Glutamatergic neuron (in vitro differentiated cells): ENCODE results near the gene ZBTB16. TPM values are rescaled to one million over a fixed set of nuclear protein-coding genes. Genes with fewer than 3 reads are reported as not detected.

Experiments
- DNase-seq: peaks from one replicate; pipeline ENCODE4 v3.0.0; 2022
- H3K27ac Mint-ChIP-seq: one replicate; pipeline ENCODE4 v1.8.0; 2020; ENCODE audit warnings: mild to moderate bottlenecking, mixed read lengths, inconsistent platforms; ENCODE audit not compliant: unreplicated experiment
- H3K27me3 Mint-ChIP-seq: one replicate; pipeline ENCODE4 v1.8.0; 2020; ENCODE audit warnings: mild to moderate bottlenecking, moderate library complexity, mixed read lengths, inconsistent platforms; ENCODE audit not compliant: unreplicated experiment
- H3K36me3 Mint-ChIP-seq: one replicate; pipeline ENCODE4 v1.8.0; 2020; ENCODE audit warnings: mild to moderate bottlenecking, mixed read lengths, inconsistent platforms; ENCODE audit not compliant: unreplicated experiment
- H3K4me1 Mint-ChIP-seq: one replicate; pipeline ENCODE4 v1.8.0; 2020; ENCODE audit warnings: mild to moderate bottlenecking, low read depth, mixed read lengths, inconsistent platforms; ENCODE audit not compliant: unreplicated experiment
- H3K4me3 Mint-ChIP-seq: one replicate; pipeline ENCODE4 v1.8.0; 2020; ENCODE audit warnings: mild to moderate bottlenecking, mixed read lengths, inconsistent platforms; ENCODE audit not compliant: unreplicated experiment
- H3K9me3 Mint-ChIP-seq: one replicate; pipeline ENCODE4 v1.8.0; 2020; ENCODE audit warnings: mild to moderate bottlenecking, moderate library complexity, mixed read lengths, inconsistent platforms; ENCODE audit not compliant: unreplicated experiment
- CTCF ChIP-seq: fragments of 200-600 bp; sonication (generic); IDR thresholded peaks from one replicate; pipeline ENCODE4 v1.5.0; 2021; ENCODE audit not compliant: partially characterized antibody, unreplicated experiment
- total RNA-seq: library from RNA; stranded (reverse); fragmentation: NEBNext Ultra II Directional; extraction: Animal tissue kit (Norgen Biotek cat#: 25700); gene quantifications from one replicate; pipeline ENCODE4 v1.2.1, GENCODE V29; 2021; ENCODE audit not compliant: unreplicated experiment

ZBTB16 gene
- total RNA-seq, 1 donor from 2014 or later, result 9.0 TPM

- Mint-ChIP-seq H3K4me1 (no peaks in the 10 kb centered on the region), H3K9me3 (peaks cover 1% of the 10 kb centered on the region), H3K4me3 (no peak overlapping the region), H3K27ac (no peak overlapping the region), H3K36me3 (no peaks in the 10 kb centered on the region), H3K27me3 (no peaks in the 10 kb centered on the region)
- no peak for DNase-seq
- no peak for TF ChIP-seq CTCF
These were observed 42.5 kb upstream of the ZBTB16 start for GRCh38 chr11:114016986-114017385.

- TF ChIP-seq CTCF, result no peak
- H3K27ac Mint-ChIP-seq, result no peak overlapping the region
- no peak overlapping the region for H3K4me3 Mint-ChIP-seq
- no peaks in the 10 kb centered on the region for H3K27me3 Mint-ChIP-seq
- H3K4me1 Mint-ChIP-seq, result no peaks in the 10 kb centered on the region
- H3K9me3 Mint-ChIP-seq, result peaks cover 1% of the 10 kb centered on the region
- no peaks in the 10 kb centered on the region for H3K36me3 Mint-ChIP-seq
- DNase-seq, result no peak
These were observed 41.8 kb upstream of the ZBTB16 start for GRCh38 chr11:114017723-114018122.

GRCh38 chr11:114019046-114019445 is 40.5 kb upstream of the ZBTB16 start:
- no peak for DNase-seq
- no peaks in the 10 kb centered on the region for H3K4me1 Mint-ChIP-seq

GRCh38 chr11:114019574-114019973 is 39.9 kb upstream of the ZBTB16 start:
- TF ChIP-seq CTCF, result no peak
- no peaks in the 10 kb centered on the region for H3K36me3 Mint-ChIP-seq
- H3K27ac Mint-ChIP-seq, result no peak overlapping the region

More at GRCh38 chr11:114019046-114019445, 40.5 kb upstream of the ZBTB16 start:
- no peak for TF ChIP-seq CTCF
- Mint-ChIP-seq H3K27me3 (no peaks in the 10 kb centered on the region), H3K9me3 (peaks cover 1% of the 10 kb centered on the region), H3K36me3 (no peaks in the 10 kb centered on the region), H3K27ac (no peak overlapping the region), H3K4me3 (no peak overlapping the region)

GRCh38 chr11:114025329-114025907 is 34.1 kb upstream of the ZBTB16 start:
- Mint-ChIP-seq H3K27me3 (peaks cover 2% of the 10 kb centered on the region), H3K36me3 (peaks cover 4% of the 10 kb centered on the region)
- DNase-seq, result no peak

More at GRCh38 chr11:114019574-114019973, 39.9 kb upstream of the ZBTB16 start:
- DNase-seq, result no peak
- Mint-ChIP-seq H3K4me1 (no peaks in the 10 kb centered on the region), H3K9me3 (peaks cover 1% of the 10 kb centered on the region), H3K4me3 (no peak overlapping the region), H3K27me3 (no peaks in the 10 kb centered on the region)

More at GRCh38 chr11:114025329-114025907, 34.1 kb upstream of the ZBTB16 start:
- Mint-ChIP-seq H3K4me3 (no peak overlapping the region), H3K4me1 (no peaks in the 10 kb centered on the region), H3K27ac (no peak overlapping the region), H3K9me3 (no peaks in the 10 kb centered on the region)
- TF ChIP-seq CTCF, result no peak
